ENCODE results near the gene HCRTR1.
A peak's percentile ranks its signal among the peaks of the same experiment; 100 is the strongest.

The HCRTR1 gene

DNA sequence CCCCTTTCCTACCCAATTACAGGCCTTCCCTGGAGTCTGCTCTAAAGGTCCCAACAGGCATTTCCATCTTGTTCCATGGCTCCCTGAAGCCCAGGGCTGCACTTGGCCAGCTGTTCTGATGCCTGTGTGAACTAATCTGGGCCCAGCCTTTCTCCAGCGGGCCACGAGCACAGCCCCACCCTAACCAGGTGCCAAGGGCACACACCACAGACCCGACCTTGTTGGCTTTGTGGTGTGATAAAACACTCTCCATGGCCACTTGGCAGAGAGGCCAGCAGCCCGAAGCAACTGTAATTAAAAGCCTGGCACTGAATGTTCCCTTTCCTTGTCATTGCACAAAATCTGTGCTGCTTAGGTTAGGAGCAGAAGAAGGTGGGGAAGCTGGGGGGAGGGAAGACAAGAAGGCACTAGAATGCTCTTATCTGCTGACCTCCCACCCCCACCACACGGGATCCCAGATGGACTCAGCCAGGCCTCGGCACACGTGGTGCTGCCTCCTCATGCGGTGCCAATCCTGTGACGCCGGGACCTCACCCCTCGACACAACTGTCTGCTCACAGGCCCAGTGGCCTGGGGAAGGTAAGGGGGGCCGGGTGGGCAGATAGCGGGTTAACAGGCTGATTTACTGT lies 9.9 kb downstream of the HCRTR1 start:
- DNase-seq: no peak

DNA sequence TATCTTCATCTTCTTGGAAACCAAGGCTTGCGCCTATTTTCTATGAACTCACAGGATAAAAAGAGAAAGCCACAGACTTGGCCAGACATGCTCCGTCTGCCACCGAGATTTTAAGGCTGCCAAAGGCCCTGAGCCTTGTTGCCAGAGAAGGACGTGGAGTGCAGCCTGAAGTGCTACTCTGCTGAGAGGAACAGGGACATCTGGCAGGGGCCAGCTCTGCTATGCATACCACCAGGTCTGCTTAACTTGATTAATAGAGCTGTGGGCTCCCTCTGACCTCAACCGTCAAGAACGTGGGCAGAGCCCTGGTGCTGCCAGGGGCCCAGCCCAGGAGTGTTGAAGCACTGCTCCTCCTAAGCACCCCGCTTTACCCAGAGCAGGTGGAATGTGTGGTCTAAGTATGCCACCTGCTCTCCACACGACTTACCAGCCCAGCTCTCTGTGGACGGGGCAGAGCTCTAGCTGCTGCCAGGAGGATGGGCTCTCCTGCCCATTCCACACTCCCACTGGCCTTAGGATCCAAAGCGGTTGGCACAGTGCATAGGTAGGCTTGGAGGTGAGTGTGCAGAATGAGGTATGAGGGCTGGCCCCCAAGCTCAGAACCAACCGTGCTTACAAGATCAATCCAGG lies 10.6 kb downstream of the HCRTR1 start:
- no peak for DNase-seq

DNA sequence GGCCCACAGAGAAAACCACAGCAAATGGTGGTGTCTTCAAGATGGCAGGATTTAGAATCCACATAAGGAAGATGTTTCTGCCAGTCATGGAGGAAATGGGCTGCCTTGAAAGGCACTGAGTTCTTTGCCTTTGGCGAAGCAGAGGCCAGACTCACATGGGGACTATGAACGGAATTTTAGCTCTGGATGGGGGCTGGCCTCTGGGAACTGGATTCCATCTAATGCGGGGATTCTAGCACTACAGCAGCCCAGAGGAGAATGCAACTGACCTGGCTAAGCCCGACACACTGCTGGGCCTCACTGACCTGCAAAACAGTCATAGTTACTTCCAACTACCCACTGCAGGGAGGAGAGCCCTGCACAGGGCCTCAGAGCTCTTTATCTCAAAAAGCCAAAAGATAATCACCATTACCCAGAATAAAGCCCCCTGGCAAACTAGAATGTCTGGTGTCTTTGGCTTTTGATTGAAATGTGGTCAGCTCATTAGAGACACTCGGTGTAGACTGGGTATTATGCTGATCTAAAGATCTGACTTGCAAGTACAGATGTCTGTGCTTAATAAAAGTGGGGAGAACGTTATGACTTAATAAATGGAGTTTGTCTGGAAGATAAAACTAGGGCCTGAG lies 11.6 kb downstream of the HCRTR1 start:
- DNase-seq: no peak

DNA sequence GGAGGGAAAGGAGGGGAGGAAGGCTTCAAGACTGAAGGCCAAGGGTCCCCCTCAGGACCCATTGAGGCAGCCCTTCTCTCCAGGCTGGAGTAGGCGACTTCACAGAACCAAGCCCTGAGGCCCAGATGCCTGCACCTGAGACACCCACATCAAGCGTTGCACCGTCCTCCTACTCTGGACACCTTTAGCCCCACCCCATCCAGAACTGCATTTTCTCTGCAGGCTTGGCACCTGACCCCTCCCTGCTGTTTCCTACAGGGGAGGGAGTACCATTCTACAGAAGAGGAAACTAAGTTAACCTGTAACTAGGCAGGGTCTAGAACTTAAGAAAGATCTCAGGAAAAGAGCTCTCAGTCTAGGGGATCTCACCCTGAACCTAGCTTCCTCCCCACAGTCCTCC lies 15.2 kb downstream of the HCRTR1 start:
- DNase-seq: no peak

DNA sequence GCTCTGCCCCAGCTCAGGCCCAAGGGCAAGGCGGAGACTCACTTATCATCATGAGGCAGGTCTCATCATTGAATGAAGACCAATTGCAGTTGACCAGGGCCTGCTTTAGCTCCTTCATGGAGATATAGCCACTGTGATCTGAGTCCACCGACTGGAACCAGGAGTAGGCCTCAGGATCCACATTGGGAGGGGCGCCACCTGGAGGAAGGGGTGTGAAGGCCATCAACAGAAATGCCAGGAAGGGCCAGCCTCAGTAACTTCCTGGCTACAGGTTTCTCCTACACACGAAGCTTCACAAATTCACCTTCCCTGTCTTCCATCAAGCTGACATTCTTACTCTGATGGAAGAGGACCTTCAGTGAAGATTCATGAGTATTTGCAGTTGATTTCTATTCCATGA lies 15.6 kb downstream of the HCRTR1 start:
- DNase-seq: no peak

DNA sequence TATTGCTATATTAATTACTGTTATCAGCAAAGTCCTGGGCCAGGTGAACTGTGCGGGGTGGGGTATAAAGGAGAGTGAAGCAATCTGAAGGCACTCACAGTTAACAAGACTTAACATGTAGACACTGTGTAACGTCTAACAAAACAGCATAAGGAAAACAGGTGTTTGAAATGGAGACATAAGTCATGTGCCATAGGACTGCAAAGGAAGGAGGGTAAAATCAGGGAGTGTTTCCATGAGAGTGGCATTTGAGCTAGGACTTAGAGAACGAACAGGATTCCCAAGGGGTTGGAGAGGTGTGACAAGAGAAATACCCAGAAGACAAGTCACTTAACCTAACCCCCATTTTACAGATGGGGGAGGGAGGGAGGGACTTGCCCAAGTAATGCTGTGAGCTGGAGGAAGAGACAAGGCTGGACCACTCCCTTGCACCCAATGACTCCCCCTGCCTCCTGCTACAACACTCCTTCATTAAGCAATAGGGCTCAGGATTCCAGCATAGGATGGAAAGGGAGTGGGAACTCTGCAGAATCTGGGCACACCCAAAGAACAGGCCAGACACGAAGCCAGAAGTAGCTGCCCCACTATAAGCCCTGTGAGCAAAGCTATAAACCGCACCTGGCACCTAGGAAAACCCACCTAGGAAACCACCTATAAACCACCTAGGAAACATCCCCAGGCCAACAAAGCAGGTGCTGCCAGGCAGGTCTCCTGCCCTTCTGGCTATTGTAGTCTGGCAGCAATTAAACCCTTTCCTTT lies 20.6 kb downstream of the HCRTR1 start:
- peak; percentile 19 for DNase-seq

DNA sequence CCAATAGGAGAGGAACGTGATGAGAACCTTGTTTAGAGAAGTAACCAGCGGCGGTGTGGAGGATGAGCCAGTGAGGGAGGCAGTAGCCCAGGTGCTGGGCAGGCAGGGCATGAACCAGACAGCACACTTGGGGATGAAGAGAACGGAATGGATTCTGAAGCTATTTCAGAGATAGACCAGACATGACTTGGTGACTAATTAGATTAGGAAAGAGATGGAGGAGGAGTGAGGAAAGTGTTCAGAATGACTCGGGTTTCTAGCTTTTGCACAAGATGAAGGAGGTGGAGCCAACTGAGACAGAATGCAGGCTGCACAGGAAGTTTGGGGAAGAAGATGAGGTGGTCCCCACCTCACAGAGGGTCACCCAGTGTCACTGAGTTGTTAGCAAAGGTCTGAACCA lies 22.1 kb downstream of the HCRTR1 start:
- DNase-seq: no peak

DNA sequence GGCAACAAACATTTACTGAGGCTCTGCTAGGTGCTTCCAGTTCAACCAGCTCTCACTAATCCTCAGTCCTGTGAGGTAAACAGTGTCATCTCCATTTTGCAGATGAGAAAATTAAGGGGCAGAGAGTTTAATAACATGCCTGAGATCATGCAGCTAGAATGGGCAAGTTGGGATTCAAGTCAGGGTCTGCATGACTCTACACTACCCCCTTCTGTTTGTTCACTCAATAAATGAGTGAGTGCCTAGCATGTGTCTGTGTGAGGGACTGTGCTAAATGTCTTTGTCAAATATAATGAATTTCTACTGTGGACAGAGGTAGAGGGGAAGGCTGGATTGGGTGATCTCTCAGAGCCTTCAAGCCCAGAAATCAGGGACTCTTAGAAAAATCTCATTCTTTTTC lies 22.7 kb downstream of the HCRTR1 start:
- DNase-seq: no peak

DNA sequence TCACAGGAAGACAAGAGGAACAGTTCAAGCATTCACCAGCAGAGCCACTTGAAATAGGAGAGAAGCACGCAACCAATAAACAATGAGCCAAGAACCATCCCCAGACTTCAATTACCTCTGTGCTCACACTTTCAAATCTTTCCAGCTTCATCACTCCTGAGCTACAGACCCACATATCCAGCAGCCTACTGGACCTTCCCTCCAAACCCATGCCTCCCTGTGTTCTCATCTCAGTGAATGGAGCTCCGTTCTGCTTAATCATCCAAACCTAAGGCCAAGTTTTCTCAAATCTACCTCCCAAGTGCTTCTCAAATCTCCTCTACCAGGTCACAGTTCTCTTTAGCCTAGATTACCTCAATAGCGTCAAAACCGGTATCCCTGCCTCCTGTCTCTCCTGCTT lies 23.5 kb downstream of the HCRTR1 start:
- DNase-seq: no peak

DNA sequence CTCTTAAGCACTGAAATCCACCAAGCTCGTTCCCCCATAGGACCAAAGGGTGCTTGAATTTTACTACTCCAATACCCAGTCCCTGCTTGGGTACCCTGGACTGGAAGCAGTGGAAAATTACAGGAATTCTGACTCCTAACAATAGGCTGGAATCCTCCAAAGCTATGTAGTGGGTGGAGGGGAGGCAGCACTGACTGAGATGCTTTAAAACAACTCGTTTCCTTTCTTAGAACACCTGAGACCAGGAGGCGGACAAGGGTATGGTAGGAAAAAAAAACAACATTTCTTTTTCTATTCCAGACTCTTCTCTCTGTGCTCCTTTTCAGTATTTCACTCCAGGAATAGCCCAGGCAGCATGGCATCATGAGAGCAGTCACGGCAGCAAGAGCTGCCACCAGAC lies 24.9 kb downstream of the HCRTR1 start:
- DNase-seq: no peak

DNA sequence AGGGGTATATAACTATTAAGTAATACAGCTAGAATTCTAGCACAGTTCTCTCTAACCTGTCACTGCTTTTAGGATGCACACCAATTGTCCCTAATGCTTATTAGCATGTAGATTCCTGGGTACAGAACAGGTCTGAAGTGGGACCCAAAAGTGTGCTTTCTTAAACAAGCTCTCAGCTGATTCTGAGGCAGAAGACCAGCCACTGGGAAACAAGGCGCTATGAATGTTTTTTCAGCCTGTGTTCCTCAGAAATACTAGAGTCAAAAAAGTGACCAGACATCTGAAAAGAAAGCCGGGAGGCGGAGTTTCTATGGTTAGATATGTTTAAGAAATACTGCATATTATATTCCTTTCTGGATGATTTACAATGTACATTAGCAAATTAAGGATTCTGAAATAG lies 25.4 kb downstream of the HCRTR1 start:
- DNase-seq: no peak

DNA sequence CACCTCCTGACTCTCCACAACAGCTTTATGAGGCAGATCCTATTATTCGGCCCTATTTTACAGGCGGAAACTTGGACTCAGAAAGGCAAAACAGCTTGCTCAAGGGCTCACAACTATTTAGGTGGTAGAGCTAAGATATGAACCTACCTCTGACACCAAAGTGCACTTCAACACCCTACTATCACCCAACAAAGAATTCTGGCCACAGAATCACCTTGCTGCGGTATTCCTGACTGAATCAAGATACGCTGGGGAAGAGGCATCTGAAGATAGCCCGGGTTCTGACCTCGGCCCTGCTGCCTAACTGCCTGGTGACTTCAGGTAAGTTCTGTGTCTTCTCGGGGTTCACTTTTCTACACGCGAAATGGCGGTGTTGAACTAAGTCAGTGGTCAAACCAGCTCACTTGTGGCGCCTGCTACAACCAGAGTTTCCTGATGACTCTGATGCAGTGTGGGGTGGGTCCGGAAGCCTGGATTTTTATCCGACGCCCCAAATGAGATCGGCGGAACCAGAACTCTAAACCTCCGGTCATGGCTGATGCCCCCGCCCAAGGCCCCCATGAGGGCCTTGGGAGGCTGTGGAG lies 26.6 kb downstream of the HCRTR1 start:
- DNase-seq: no peak

DNA sequence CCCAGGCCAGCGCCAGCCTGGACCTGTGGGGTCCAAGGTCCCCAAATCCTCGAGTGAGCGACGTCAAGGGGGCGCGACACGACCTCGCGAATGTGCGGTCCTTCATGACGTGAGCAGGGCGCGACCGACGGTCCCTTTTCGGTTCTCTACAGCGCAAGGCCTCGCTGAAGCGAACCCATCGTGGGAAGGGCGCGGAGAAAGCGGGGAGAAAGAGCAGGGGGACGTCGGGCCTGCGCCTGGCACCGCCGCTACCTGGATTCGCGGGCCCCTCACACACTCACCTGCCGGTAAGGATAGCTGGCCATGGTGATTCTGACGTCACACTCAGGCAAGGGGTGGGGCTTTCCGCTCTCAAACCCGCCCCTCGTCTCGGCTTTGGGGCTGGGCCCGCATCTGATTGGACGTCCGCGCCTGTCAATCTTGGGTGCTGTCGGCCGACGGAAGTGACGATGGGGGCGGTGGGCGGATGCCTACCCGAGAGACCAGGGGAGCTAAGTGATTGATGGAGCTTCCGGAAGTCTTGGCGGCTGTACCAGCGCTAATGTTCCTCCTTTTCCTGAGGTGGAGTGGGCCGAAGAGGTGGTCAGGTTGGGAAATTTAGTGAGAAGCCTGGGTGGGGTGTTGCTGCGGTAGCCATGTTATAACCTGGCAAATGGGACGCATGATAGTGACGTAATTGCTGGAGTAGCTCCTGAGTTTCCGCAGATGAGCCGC lies 27.2 kb downstream of the HCRTR1 start, which contains the start of gene PEF1:
Gene PEF1, minus strand, starts transcription at position 317 of the 714 bp plus-strand sequence. Its CDS starts 12 bp downstream, at position 305.
- DNase-seq: peak; percentile 100

DNA sequence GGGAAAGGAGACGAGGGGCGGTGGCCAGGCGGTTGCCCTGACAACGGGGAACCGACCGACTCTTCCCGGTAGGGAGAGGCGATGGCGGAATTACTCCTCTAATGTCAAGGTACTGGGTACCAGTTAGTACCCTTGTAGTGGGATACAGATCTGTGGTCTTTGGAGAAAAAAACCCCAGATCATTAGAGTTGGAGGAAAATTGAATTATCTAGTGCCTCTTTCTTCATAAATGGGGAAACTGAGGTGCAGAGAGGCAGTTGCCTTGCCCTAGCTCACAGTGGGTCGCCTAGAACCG lies 27.7 kb downstream of the HCRTR1 start:
- no peak for DNase-seq

DNA sequence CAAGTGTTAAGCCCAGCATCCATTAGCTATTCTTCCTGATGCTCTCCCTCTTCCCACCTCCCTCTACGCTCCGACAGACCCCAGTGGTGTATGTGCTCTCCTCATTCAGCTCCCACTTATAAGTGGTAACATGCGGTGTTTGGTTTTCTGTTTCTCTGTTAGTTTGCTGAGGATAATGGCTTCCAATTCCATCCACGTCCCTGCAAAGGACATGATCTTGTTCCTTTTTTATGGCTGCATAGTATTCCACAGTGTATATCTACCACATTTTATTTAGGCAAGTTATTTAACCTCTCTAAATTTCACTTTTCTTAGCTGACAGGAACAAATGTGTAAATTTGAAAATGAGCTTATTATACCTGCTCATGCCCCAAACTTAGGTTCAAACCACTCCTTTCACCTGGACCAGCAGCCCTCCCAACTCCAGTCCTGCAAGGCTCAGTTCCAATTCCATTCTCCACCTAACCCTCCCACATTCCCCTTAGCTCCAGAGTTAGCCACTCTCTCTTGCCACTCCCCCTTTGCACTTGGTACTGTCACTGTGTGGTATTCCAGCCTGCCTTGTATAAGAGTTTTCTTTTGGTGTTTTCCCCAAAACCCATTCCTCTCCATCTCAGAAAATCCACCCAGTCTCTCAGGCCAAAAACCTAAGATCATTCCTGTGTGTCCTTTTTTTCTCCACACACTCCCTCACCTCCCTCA lies 28.9 kb downstream of the HCRTR1 start:
- no peak for DNase-seq

DNA sequence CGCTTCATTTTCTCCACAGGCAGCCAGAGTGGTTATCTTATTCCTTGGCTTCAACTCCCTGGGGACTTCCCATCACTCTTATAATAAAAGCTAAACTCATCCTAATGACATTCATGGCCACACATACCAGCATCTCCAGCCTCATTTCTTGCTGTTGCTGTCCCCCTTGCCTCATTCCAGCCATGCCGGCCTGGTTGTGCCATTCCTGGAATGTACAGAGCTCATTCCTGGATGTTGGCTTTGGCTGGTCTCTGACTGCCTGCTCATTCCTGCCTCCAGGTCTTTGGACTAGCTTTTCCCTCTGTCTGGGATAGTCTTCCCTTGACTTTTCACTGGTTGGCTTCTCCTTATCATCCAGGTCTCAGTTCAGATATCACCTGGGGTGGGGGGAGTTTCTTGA lies 29.6 kb downstream of the HCRTR1 start:
- DNase-seq: no peak

DNA sequence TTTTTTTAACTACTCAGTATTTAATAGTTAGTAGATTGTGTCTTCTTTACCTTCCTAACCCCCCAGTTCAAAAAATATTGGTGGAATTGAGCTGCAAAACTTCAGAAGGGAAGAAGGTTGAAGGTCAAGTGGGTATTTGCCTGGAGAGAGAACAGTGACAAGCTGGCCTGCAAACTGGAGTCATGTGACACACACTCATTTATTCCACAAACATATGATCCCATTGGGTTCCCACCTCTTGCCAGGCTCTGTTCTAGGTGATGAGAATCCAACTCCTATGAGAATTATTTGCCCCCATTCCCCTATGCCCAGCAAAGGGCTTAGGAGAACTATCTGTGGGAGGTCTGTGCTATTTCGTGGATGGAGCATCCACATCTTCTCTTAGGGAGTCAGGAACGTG lies 30.7 kb downstream of the HCRTR1 start:
- no peak for DNase-seq

DNA sequence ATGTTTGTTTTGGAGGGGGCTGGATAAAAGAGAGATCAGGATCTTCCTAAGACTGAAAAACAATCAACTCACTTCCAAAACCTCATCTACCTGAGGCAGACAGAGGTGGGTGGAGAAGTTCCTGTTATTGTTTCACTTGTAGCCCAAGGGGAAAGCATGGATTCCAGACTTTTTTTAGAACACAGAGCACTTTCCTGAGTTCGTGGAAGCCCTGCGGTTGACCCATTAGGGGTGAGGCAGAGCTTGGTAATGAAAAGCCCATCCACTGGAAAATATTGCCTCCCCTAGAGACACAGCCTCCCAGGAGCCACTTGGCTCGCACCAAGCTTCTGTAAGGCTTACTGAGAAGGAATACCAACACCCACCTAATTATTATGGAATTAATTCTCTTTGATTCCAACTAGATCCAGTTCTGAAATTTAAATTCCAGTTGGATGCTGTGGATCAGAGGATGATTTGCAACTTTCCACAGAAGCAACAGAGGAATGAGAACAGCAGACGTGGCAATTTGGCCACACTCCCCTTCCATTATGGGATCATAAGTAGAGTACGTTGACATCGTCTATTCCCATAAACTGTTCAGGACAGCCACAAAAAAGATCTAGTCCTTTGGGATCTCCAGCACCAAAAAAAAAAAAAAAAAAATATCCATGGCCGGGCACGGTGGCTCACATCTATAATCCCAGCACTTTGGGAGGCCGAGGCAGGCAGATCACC lies 31.3 kb downstream of the HCRTR1 start:
- DNase-seq: no peak

DNA sequence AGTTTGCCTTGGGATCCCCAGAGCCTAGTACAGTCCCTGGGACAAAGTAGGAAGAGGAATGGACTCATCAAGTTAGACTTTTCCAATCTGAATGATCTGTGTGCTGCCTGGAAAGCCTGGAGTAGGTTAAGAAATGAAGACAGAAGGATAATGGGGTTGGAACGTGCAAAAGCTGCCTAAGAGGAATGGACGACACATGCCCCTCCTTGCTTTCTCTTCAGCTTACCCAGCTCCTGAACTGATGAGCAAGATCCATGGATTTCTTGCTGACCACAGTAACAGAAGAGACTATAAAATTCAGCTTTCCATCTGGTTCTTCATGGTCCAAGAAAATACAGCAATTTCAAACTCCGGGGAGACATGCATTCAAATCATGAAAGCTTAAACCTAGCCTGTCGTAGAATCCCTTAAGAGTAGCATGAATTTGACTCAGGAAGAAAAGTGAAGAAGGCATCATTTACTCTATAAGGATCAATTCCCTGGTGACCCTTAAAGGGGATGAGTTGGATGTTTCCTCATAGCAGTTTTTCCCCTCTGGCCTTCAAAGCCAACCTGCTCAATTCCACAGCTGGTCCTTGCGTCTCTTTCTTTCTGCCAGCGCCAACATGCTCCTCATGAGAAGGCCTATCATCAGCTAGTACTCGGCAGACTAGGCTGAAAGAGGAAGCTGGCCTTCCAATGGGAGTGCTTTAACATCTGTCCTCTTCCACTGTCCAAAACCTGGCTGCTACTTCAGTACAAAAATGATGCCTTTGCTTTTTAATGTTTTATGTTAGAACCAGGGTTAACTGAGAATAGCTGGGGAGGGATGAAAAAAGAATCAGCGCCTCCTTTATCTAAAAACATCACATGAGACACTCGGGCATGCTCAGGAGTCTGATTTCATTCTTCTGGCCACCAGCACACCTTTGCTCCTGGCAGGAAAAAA lies 32.9 kb downstream of the HCRTR1 start:
- no peak for DNase-seq

DNA sequence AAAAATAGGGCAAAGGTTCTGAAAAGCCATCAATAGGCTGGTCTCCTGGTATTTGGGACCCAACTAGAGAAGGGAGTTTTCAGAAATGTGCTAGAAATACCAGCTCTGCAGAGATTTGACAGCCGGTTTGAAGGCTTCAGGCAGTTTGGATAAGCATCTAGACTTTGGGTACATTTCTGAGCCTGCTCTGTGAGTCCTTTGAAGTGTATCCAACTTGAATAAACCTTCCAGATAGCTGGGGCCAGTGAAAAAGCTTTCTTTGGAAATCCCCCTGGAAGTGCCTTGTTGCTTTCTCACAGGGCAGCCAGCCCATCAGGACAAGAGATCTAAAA lies 33.6 kb downstream of the HCRTR1 start:
- DNase-seq: no peak

DNA sequence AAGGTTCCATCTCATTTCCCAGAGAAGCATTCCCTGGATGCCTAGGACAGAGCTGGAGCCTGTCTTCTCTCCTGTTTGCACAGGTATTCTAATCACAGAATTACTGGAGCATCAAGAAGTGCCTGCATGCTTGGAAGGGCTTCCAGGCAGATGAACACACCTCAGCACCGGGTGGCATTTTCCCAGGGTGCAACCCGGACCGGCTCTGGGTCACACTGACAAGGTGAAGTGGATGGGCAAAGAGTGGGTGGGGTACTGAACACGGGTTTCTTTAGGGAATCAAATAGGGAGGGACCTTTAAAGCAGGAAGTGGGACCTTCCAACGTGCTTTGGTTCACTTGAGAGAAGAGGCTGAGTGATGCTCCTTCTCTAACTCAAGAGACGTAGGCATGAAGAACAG lies 34.3 kb downstream of the HCRTR1 start:
- DNase-seq: no peak

Data from NCI-H345 (cell line).